UCSD-AML1 (cell line): ENCODE measurements around the gene CDKN1B.
"Not testable (repeated sequence)": the region's sequence is repeated elsewhere in the genome, so short reads cannot be mapped to it uniquely, and the experiment has no call there.

Experiments
- DNase-seq: peaks from one replicate; lab custom pipeline; 2025; ENCODE audit not compliant: unreplicated experiment; lab: John Stamatoyannopoulos, UW

Gene CDKN1B

DNA sequence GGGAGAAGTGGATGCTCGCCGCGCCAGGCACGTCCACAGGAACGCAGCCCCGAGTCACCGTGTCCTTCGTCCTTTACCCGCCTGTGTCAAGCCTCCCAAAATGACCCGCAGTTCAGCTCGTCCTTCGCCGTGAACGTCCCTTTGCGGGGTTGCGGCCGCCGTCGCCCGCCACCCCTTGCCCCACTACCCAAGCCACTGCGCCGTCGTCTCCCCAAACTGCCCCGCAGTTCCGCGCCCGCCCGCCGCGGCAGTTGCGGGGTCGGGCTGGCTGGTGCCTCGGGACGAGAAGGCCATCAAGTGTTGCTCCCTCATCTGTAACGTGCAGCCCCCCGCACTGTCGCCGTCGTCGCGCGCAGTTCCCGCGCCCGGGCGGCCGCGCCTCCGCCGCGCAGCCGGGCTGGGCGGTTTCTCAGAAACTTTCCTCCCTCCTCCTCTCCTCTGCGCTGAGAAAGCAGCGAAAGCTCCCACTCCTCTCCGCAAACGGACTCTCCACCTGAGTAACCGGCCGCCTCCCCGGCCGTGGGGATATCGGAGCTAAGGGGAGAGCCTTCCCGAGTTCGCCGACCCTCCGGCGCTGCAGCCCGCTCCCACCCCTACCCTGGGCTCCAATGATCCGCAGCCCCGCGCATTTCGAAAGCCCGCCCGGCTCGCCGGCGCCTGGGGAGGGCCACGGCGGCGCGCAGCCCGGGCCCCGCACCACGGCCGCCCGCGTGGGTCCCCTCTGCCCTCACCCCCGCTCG is 6.7 kb downstream of the CDKN1B start:
- peak; percentile 58 for DNase-seq

GRCh38 chr12:12724421-12725085 is 7.4 kb downstream of the CDKN1B start:
- DNase-seq: no peak

DNA sequence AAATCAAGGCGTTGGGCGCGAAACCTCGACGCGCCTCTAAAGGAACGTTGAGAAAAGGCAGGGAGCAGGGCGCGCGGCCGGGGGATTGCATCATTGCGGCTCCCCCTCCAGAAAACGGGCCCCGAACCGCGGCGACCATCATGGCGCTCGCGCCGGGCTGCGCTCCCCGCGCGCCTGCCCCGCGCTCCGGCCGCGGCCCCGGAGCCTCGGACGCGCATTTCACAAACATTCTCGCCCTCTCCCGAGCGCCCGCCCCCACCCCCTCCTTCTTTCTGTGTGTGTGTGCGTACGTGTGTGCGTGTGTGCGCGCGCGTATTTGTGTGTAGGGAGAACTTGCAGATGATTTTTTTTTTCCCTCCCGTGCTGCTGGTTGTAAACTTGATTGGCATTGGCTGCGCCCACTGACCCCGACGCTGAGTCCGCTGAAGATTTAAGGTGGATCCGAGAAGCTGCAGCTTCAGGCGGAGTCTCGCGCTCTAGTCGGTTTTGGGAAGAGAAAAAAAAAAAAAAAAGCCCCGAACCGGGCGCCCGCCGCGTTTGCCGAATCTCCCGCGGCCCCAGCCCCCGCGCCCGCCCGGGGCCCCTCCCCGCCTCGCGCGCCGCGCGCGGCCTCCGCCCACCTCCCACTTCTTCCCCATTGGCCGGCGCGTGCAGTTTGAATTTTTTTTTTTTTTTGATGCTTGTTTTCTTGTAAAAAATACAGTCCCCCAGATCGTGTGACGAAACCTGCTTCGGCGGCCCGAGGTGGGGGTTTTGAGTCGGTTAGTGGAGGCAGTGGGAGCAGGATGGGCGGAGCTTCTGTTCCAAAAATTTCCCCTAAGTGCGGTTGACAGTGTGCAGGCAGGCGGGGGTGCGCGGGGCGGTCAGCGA is 8.2 kb downstream of the CDKN1B start:
- DNase-seq: peak; percentile 93

- DNase-seq: no peak
Measured at GRCh38 chr12:12725956-12726554, 8.9 kb downstream of the CDKN1B start.

DNA sequence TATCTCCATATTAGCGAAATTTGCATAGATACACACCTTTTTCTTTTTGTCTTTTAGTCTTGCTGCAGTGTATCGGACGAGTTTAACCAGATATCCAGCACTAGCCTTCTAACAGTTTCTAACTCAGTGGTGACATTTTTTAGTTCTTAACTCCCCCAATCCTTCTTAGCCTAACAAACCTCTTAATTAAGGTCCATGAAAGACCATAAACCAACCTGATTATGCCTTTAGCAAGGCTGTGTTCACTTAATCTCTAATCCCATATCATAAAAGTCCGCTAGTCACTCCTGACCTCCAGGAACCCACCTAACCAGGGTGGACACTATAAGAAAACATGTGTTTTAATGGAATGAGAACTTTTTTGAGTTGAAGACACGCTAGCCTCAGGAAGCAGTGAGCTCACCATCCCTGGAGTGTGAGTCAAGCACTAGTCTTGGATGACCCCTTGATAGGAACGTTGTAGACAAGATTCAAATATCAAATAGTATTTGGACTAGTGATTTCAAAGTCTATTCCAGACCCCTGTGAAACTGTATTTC is 9.5 kb downstream of the CDKN1B start:
- no peak for DNase-seq

DNA sequence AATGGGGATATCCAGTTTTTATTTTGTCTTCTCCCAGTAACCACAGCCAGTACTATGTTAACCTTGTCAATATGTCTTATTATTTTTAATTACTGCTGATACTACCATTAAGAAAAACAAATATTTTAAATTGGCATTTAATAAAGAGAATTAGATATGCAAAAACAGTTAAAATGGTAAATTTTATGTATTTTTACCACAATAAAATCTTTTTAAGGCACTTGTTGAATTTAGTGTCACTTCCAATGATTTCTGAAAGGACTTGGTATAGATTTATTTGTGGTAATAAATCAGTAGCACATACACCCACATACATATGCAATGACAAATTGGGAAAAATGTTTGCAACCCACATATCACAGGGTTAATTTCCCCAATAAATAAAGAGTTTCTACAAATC is 14.0 kb downstream of the CDKN1B start:
- no peak for DNase-seq

DNA sequence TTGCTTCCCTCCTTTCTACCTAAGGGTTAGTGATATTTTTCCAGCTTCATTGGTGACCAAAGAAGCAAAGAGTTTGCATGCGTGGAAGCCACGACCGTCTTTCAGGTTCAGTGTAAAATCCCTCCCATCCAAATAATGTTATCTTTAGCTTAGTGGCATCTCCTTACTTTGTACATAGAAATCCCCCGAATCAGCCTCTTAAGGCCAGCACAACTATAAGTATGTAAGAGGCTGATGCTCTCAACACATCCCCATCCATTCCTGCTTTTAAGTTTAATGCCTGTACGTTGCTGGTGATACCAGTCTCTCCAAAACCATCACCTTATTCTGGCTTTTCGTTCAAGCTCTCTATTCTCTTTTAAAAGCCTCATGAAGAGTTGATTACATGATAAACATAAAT is 14.6 kb downstream of the CDKN1B start:
- no peak for DNase-seq

- DNase-seq: no peak
Measured at GRCh38 chr12:12733118-12733517, 15.9 kb downstream of the CDKN1B start.

DNA sequence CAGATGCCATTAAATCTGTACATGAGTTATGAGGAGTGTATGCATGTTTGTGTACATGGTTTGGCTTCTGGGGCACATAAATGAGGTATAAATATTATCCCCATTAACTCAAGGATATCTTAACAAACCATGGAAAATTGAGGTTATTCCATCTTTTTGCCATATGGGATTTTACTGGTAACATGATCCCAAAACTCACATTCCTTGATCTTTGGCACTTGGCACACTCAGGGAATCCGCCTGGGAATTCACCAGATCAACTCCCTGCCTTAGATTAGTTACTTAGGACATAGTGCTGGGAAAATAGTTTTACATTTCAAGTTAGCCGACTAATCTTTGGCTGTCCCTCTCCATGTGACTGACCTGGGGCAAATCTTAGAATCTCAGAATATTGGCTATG is 16.9 kb downstream of the CDKN1B start:
- no peak for DNase-seq

- DNase-seq: no peak
Measured at GRCh38 chr12:12734561-12735071, 17.4 kb downstream of the CDKN1B start.

DNA sequence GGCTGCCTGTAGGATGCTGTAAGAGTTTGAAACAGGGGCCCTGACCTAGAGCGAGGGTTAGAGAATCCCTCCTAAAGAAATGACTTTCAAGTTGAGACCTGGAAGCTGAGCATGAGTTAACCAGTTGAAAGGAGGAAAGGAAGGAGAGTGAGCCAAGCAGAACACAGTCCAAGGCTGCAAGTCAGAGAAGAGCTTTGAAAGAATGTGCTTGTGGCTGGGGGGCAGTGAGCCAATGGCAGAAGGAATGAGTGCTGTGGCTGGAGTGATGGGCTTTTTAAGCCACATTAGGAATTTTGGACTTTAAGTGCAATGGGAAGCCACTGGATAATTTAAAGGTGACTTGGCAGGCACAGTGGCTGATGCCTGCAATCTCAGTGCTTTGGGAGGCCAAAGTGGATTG is 18.1 kb downstream of the CDKN1B start:
- DNase-seq: no peak

DNA sequence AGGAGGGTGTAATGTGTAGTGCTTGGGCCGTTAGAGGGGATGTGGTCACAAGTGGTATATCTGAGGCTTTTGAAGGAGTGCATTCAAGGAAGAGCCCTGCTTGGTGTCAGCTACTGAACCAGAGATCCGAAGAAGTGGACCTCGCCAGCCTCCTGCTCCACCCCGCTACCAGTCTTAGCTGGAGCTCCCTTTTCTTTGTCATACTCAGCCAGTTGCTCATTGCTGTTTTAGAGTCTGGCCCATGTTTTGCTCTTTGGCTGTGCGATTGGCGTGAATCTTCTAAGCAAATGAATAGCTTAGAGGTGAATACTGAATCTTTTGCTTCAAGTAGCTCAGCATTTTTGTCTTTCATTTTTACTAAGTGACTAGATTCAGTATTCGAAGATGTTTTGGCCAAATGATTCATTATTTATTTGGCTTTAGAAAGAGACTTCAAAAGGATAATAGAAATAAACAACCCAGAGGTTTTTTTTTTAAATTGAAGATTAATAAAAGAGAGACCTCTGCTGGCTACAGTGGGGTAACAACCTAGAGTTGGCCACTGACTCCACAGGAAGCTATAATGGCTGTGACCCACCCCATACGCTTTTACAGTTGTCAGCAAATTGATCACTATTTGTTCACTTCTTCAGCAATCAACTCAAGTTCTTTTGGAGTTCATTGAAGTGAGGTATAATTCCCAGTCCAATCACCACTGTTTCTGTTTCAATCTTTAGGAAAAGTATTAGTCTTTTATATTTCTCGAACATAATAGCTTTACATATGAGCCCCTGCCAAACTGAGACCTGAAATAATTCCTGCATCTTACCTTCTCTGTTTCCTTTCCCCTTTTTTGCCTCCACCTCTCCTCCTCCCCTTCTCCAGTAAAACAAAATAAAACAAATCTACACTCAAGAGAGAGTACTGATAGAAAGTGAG is 19.9 kb downstream of the CDKN1B start:
- DNase-seq: peak; percentile 22

GRCh38 chr12:12738152-12738551 is 21.0 kb downstream of the CDKN1B start:
- DNase-seq: not testable (repeated sequence)

- DNase-seq: no peak
Measured at GRCh38 chr12:12741660-12742059, 24.5 kb downstream of the CDKN1B start.

DNA sequence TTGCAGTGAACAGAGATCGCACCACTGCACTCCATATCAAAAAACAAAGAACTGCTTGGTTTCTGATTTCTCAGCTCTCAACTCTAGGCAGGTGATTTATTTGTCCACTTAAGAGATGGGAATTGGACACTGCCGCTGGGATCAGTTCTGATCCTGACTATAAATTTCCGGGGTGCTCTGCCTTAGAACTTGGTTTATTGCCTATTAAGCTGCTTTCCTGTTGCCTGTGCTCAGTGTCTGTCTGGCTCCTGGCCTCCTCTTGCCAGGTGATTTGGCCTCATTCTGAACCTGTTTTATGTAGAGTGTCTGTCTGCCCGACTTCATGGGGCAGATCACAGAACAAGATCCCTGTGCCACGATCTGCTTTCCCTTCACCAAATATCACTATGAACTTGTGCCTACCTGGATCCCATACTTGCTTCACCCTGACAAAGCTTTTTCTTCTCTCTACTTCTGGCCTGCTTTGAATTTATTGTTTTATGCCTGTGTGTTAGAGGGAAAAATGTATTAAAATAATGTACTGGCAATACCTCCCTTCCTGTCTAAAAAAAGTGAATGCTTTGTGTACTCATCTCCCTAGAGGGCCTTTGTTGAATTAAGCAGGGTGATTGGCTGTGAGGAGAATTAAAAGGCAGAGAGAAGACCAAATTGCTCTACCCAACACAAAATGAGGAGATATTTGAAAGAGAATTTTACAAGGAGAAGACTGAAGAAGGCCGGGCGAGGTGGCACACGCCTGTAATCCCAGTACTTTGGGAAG is 27.6 kb downstream of the CDKN1B start:
- no peak for DNase-seq

DNA sequence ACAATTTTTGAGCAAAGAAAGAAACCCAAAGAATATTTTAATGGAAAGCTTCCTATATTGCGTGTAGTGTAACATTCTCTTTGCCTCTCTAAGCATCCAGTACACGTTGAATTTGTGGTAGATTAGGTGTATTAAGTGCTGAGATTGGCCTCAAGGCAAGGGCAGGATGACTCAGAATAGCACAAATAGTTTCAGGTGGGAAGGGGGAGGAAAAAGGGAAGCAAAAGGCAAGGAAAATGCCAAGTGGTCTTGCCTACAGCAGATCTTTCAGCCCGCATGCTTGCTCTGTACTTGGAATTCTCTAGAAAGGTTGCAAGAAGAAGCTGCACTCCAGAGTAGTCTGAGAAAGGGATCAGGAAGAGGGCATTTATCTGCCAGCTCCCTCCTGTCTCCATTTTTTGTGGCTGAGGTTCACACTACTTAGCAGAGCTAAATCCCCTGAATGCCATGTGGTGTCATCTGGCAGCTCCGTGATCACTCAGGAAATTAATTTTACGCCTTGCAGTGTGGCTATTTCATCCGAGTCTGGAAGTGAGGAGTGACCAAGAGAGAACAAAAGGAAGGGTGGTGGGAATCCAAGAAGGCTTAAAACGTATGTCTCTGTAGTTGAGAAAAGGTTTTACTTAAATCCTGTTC is 28.5 kb downstream of the CDKN1B start:
- DNase-seq: no peak

GRCh38 chr12:12747278-12747677 is 30.1 kb downstream of the CDKN1B start:
- no peak for DNase-seq

DNA sequence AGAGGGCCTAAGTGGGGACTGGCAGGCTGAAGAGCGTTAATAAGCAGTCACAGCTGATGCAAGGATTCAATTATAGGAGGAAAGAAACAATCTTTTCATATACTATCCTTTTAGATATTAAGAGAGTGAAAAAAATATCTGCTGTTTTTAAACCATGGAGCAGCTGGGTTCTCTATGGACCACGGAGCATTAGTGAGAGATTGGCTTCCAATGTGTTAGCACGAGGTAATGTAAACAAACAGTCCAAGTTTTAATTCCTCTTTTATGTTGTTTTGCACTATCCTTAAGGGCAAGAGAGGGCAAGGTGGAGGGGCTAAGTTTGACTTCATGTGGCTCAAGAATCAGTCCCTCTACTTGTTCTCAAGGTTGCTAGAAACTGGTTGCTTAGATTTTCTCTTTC is 30.9 kb downstream of the CDKN1B start:
- DNase-seq: no peak

DNA sequence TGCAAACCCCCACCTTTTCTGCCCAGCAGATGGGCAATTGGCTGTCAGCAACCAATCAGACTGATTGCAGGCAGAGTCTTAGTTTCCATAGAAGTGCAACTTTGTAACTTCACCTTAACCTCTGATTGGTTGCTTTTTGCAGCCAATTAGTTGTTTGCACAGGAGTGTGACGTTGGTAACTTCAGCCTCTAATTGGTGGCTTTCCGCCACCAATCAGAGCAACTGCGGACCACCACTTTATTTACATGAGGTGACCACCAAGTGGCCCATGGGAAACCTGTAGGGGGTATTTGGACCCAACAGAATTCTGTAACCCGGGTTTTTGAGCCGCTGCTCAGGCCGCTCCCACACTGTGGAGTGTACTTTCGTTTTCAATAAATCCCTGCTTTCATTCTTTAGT is 32.3 kb downstream of the CDKN1B start:
- no peak for DNase-seq
